Glomerular visceral epithelial cell (primary cell): ENCODE results near the gene UBE2U.

Experiments used
- DNase-seq: peaks from one replicate; pipeline ENCODE4 v3.0.0-alpha.2; 2016; ENCODE audit errors: extremely low spot score

UBE2U gene

DNA sequence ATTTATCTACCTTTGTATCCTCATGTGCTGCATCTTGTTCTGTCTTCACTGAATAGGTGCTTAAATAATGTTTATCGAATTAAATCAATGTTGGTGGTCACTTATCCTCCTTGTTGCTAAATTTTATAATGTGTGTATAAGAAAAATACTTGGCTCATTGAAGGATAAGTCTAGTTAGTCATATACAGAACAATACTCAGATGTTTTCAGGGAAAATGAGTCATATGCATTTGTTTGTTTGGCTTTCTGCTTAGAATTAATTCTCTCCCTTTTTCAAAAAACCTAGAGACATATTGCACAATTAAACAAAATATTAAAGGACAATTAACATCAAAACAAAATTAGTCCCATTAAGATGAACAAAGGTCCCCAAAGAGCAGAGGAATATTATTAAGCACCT is 89.0 kb downstream of the UBE2U start:
- DNase-seq = no peak

- DNase-seq = no peak
These were observed 90.4 kb downstream of the UBE2U start for GRCh38 chr1:64293820-64294219.

GRCh38 chr1:64295136-64295535 is 91.7 kb downstream of the UBE2U start:
- no peak for DNase-seq

GRCh38 chr1:64295561-64295960 is 92.1 kb downstream of the UBE2U start:
- DNase-seq = no peak

DNA sequence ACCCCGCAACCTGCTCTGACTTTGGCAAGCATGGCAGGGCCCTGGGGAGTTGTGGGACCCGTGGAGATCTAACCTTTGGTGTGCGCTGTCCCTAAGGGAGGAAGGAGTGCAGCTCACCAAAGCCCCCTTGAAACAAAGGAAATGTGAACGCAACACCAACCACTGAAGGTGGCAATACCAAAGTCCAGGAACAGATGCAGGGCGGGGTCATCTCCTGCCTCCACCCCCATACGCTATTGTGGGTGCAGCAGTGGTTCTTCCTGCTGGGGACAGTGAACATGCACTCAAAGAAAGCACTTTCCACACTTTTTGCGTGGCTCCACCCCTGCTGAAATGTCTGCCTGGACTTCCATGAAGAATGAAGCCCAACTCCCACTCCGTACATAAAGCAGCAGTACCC is 93.0 kb downstream of the UBE2U start:
- no peak for DNase-seq

DNA sequence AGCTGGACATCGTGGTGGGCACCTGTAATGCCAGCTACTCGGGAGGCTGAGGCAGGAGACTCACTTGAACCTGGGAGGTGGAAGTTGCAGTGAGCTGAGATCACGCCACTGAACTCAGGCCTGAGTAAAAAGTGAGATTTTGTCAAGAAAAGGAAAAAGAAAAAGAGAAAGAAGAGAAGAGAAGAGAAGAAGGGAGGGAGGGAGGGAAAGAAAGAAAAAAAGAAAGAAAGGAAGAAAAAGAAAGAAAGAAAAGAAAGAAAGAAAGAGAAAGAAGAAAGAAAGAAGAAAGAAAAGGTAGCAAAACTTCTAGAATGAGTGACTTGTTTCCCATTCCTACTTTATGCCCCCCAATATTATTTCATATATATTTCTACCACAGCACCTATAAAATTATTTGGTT is 98.8 kb downstream of the UBE2U start:
- no peak for DNase-seq

- DNase-seq = no peak
These were observed 99.5 kb downstream of the UBE2U start for GRCh38 chr1:64302971-64303370.

- no peak for DNase-seq
These were observed 101.4 kb downstream of the UBE2U start for GRCh38 chr1:64304823-64305222.

DNA sequence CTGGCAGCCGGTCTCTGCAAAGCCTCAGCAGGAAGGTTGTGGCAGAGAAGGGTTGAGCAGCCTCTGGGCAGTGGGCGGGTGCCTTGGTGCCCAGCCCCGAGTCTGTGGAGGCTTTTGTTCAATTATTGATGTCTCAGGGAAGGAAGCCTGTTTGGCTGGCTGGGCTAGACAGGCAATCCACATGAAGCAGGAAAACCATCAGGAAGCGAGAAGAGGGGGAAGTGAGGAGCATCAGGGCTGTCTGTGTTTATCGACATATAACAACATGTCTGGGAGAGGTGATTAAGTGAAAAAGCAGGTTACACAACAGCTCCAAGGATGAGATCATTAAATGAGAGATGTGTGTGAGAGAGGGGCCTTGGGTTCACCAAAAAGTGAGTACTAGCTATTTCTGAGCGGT is 105.4 kb downstream of the UBE2U start:
- DNase-seq = no peak

DNA sequence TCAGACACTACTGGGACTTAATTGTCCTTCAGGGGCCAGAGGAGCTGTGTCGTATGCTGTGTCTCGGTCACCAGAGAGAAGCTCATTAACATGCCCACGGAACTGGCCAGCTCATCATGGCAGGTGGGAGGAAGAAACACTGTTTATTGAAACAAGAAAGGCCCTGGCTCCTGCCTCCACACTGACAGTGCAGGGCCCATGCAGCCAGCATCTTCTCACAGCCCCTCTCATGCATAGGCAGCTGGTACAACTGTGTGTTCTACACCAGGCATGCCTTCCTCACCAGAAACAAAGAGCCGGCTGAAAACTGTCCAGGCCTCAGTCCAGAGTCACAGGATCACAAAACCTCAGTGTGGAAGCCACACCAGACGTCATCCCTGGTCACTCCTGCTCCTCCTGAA is 106.0 kb downstream of the UBE2U start:
- DNase-seq = no peak

DNA sequence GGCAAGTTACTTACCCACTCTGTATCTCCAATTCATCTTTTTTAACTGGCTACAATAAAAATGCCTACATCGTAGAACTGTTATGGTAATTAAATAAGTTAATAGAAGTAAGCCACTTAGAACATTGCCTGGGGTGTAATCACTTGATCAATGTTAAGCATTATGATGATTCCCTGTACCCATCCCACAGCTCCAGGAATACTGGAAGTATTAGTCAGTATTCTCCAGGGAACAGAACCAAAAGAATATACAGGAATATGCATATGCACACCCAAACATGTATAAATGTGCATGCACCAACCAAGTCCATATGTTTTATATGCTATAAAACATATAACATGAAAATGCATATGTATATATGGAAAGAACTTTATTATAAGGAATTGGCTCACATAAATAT is 107.3 kb downstream of the UBE2U start:
- no peak for DNase-seq

DNA sequence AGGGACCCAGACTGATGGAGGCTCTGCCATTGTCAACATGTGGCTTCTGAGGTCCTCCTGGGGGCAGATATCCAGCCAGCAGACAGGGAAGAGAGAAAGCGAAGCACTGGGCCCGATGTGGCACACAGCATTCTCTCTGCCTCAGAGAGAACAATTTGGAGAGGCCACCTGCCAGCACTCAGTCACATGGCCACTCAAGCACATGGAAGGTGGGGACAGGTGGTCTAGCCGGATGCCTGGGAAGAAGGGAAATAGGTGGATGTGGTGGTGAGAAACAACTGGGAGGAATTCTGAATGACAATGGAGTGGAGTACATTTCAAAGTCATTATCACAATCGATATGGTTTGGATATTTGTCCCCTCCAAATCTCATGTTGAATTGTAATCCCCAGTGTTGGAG is 109.0 kb downstream of the UBE2U start:
- DNase-seq = no peak

DNA sequence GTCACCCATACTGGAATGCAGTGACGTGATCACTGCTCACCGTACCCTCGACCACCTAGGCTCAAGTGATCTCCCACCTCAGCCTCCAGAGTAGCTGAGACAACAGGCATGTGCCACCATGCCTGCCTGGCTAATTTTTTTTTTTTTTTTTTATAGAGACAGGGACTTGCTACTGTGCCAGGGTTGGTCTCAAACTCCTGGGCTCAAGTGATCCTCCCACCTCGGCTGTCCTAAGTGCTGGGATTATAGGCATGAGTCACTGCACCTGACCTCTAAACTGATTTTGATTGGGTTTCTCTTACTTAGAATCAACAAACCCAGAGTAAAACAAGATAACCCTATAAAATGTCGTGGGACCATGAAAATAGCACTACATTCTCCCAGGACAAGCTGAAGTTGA is 112.0 kb downstream of the UBE2U start:
- DNase-seq = no peak
